Measurements from ENCODE around the gene HSD17B3. TPM values are rescaled to one million over a fixed set of nuclear protein-coding genes. Genes with fewer than 3 reads are reported as not detected.

Gene HSD17B3
- total and polyA plus RNA-seq, 10 of the 15 experiments (the other 5 are each of a cell fraction or from before 2014, with no cell fraction given): not detected

- H3K36me3 ChIP-seq (ENCODE audit: control insufficient read depth in 2 of 2, insufficient read depth in 2 of 2, low read length in 1 of 2): no peaks in the 10 kb centered on the region
- no peaks in the 10 kb centered on the region for H3K9me3 ChIP-seq (replicated peaks; ENCODE audit: control insufficient read depth, insufficient read depth, low read length)
- no peak overlapping the region for H3K4me3 ChIP-seq
- ATAC-seq: peak; percentile 21; the same call in 1 of the 3 replicates
- ChIA-PET CTCF (interaction anchor here (1.0 kb wide), 1 partner anchor 21 kb away, joined by 3 read pairs; no protein-coding TSS in a partner anchor), SMC1A (ENCODE audit: uncharacterized antibody, unreplicated experiment) (no interaction called here), POLR2A (no interaction called here), RAD21 (ENCODE audit: unreplicated experiment) (no interaction called here)
- H3K9ac ChIP-seq (ENCODE audit: control insufficient read depth, insufficient read depth, low read length): no peak overlapping the region
- no peak for FAIRE-seq
- no peak for TF ChIP-seq STAT3 (IDR thresholded peaks at IDR 0.05; ENCODE audit: low read depth, low read length)
- TF ChIP-seq KLF5 (IDR thresholded peaks at IDR 0.05; ENCODE audit: partially characterized antibody): no peak
- TF ChIP-seq TARDBP (IDR thresholded peaks at IDR 0.05; ENCODE audit: borderline replicate concordance): no peak
- TF ChIP-seq NR2C2 (IDR thresholded peaks at IDR 0.05; ENCODE audit: borderline replicate concordance, control insufficient read depth, insufficient read length, low read depth): no peak
- TF ChIP-seq RUNX3 (IDR thresholded peaks at IDR 0.05; ENCODE audit: low read length): peak; percentile 15; the same call in 1 of the 2 replicates
- TF ChIP-seq USF2 (IDR thresholded peaks at IDR 0.05; ENCODE audit: borderline replicate concordance, low read depth, low read length): no peak
- TF ChIP-seq RAD51 (IDR thresholded peaks at IDR 0.05): no peak
- TF ChIP-seq SREBF1 (IDR thresholded peaks at IDR 0.05; ENCODE audit: low read length): no peak
- peaks cover 0 to 4% of the 10 kb centered on the region in 2 experiments; a peak in 2 of 4 replicates for H3K27me3 ChIP-seq (replicated peaks in 1 of 2; ENCODE audit: control insufficient read depth in 2 of 2, insufficient read depth in 2 of 2, low read length in 1 of 2)
- in situ Hi-C loops (cut with MboI) (no loop called here), intact Hi-C loops (cut with micrococcal nuclease; ENCODE audit: unreplicated experiment) (no loop called here)
- BruUV-seq (replicated peaks): no TSS peak
- WGBS (ENCODE audit: insufficient coverage, insufficient replicate concordance, low lambda C conversion rate, missing lambda C conversion rate): 37% methylated on average over 11 of the region's 11 CpGs
- DNase-seq (ENCODE audit: low read depth, low spot score): peak; percentile 7
- no peak overlapping the region for H3K27ac ChIP-seq (ENCODE audit: control insufficient read depth, insufficient read depth)
- H3K4me2 ChIP-seq (ENCODE audit: control insufficient read depth, insufficient read depth): no peak overlapping the region
- H2AFZ ChIP-seq (ENCODE audit: control insufficient read depth, low read depth, low read length): no peak overlapping the region
- H4K20me1 ChIP-seq (ENCODE audit: control insufficient read depth, insufficient read depth): no peaks in the 10 kb centered on the region
- H3K79me2 ChIP-seq (ENCODE audit: control insufficient read depth, insufficient read depth, low read length): no peaks in the 10 kb centered on the region
- peaks cover 5% of the 10 kb centered on the region; the same call in 1 of the 2 replicates for H3K4me1 ChIP-seq (ENCODE audit: control insufficient read depth, insufficient read depth, low read length)
Measured at GRCh38 chr9:96253059-96253696, 48.8 kb downstream of the HSD17B3 start.
